ENCODE measurements around the gene TPCN2.

Gene TPCN2

DNA sequence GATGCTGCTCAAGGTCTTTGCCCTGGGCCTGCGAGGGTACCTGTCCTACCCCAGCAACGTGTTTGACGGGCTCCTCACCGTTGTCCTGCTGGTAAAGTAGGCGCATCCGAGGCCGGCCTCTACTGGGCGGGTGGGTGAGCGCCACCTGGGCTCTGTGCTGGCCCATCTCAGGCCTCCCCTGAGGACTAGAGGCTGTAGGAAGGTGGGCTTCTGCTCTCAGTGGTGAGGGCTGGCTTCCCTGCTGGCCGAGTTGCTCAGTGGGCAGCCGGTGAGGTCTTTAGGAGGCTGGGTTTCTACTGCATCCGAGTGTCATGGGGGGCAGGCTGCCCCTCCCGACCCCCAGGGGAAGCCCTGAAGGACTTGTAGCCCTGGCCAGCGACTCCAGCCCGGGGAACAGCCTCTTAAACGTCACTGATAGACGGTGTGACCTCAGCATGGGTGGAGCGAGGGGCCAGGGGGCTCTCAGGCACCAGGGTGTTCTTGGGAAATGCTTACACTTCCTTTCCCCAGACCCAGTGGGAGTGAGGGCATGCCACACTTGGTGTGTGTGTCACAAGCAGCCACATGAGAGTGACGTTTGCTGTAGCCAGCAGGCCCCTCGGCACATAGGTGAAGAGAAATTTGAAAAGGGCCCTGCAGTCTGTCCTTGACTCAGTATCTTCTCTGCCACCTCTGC, 30.3 kb downstream of the TPCN2 start:
- no peak for TF ChIP-seq GATA3 (IDR thresholded peaks at IDR 0.05; ENCODE audit: low read depth, low read length)
- TF ChIP-seq GATA2 (IDR thresholded peaks at IDR 0.05; ENCODE audit: low read depth, low read length): no peak

- TF ChIP-seq GATA3 (IDR thresholded peaks at IDR 0.05; ENCODE audit: low read depth, low read length) (no peak), GATA2 (IDR thresholded peaks at IDR 0.05; ENCODE audit: low read depth, low read length) (no peak)
These were observed 31.0 kb downstream of the TPCN2 start for GRCh38 chr11:69079661-69080256.

DNA sequence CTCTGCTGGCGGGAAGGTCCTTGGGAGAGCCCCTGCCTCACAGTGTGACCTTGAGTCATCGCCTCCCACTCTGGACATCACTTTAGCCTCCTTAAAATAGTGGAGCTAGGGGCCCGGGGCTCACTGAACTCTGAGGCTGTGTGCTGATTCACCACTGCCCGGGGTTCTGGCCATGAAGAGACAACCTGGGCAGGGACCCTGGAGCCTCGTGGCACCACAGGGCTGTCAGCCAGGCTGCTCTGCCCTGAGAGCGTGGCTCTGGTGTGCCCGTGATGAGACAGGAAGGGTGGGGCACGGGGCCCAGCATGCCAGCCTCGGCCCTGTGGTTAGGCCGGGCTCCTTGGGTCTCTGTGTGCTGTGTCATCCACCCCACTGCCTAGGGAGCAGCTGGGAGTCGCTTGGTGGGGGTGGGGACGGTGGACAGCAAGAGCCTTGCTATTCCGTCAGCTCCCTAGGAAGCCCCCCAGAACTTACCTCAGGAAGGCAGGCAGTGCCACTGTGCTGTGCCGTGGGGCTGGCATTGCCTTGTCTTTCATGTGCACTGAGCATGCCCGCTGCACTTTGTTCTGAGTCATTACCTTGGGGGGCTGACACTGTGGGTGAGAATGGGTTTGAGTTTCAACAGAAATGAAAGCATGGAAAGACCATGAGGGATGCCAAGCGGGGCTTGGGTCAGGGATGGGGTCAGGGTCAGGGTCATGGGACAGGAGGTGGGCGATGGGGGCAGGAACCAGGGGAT, 31.7 kb downstream of the TPCN2 start:
- TF ChIP-seq GATA3 (IDR thresholded peaks at IDR 0.05; ENCODE audit: low read depth, low read length) (no peak), GATA2 (IDR thresholded peaks at IDR 0.05; ENCODE audit: low read depth, low read length) (no peak)

DNA sequence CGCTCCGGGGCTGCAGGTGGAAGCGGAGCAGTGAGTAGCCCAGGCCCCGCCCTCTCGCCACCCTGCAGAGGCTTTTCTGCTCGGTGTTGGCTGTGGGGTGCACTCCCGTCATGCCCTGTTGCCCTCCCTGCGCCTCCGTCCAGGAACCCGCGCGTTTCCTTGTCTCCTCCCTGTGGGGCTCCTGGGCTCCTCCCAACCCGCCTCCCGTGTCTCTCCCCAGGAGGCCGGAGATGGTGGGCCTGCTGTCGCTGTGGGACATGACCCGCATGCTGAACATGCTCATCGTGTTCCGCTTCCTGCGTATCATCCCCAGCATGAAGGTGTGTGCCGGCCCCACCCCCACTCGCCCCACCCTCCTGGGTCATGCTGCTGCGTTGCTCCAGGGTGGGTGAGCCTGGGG, 32.4 kb downstream of the TPCN2 start:
- TF ChIP-seq GATA2 (IDR thresholded peaks at IDR 0.05; ENCODE audit: low read depth, low read length) (no peak), GATA3 (IDR thresholded peaks at IDR 0.05; ENCODE audit: low read depth, low read length) (no peak)

DNA sequence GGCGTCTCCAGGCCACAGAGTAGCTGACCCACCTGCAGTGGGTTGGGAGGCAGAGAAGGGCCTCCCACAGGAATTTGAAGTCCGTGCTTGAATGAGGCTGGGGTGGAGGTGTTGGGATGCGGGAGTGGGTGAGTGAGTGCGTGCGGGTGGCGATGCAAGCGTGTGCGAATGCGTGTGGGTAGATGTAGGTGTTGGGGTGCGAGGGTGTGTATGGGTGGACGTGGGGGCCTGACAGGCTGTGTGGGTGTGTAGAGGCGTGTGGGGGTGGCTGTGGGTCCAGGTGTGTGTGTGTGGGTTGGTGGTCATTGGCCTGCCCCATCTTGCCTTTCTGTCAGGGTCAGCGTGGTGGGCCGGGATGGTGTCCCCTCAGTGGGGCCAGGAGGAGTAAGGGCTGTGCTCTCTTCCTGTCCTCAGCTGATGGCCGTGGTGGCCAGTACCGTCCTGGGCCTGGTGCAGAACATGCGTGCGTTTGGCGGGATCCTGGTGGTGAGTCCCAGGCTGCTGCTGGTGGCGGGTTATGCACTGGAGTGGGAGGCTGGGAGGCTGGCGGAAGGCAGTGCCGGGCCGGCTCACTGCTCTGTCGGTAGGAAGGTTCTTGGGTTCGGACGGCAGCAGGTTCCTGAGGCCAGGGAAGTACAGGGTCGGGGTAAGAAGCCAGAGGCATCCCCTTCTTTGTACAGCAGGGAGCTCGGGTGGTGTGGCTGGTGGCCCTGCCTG, 35.0 kb downstream of the TPCN2 start:
- TF ChIP-seq GATA2 (IDR thresholded peaks at IDR 0.05; ENCODE audit: low read depth, low read length) (no peak), GATA3 (IDR thresholded peaks at IDR 0.05; ENCODE audit: low read depth, low read length) (no peak)

- TF ChIP-seq GATA3 (IDR thresholded peaks at IDR 0.05; ENCODE audit: low read depth, low read length): no peak
- no peak for TF ChIP-seq GATA2 (IDR thresholded peaks at IDR 0.05; ENCODE audit: low read depth, low read length)
These were observed 35.6 kb downstream of the TPCN2 start for GRCh38 chr11:69084371-69084770.

DNA sequence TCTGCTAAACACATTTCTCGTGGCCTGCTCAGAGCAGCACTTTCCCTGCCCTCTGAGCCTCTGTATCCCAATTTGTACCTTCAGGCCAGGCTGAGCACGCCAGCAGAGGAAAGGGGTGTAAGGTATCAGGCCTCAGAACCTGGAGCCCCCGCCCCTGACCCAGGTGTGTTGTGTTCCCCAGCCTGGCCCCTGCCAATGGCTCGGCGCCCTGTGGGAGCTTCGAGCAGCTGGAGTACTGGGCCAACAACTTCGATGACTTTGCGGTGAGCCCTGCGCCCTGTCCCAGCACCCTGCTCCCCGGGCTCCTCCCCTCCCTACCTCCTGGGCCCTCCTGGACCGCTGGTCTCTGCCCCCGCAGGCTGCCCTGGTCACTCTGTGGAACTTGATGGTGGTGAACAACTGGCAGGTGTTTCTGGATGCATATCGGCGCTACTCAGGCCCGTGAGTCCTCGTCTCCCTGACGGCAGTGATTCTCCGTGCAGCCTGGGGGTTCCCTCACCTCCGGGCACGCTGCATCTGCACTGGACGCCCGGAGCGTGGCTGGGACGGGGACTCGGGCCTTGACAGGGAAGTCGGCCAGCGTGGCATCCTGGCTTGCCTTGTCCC, 36.9 kb downstream of the TPCN2 start:
- no peak for TF ChIP-seq GATA3 (IDR thresholded peaks at IDR 0.05; ENCODE audit: low read depth, low read length)
- TF ChIP-seq GATA2 (IDR thresholded peaks at IDR 0.05; ENCODE audit: low read depth, low read length): no peak

DNA sequence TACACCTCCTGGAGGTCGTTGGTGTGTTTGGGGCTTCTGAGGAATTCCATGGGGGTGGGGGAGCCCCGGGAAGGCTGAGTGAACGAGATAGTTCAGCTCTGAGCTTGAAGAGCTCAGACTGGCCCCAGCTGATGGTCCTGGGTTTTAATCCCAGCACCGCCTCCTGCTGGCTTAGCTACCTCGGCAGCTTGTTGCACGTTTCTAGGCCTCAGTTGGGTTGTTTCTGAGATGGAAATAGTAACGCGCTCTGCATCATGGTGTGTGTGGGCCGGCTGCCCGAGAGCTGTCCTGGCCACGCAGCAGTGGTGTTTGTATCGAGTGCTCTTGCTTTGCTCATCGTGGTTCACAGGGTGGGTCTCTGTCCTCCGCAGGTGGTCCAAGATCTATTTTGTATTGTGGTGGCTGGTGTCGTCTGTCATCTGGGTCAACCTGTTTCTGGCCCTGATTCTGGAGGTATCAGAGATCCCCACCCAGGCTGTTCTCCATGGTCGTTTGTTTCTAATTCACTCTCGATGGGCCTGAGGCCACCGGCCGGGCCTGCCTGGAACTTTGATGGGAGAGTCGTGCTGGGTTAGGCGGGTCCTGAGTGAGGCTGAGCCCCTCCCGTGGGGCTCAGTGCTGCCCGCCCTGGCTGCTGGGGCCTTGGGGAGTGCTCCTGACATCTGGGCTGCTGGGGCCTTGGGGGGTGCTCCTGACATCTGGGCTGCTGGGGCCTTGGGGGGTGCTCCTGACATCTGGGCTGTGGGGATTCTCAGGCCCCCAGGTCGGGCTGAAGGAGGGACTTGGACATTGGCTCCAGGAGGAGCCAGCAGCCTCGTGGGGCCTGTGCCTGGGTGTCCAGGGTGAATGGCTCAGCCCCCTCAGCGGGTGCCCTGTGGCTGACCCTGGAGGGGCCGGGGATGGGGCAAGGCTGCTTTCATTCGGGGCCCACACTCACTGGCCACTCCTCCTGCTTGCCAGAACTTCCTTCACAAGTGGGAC, 37.7 kb downstream of the TPCN2 start:
- TF ChIP-seq GATA3 (IDR thresholded peaks at IDR 0.05; ENCODE audit: low read depth, low read length) (no peak), GATA2 (IDR thresholded peaks at IDR 0.05; ENCODE audit: low read depth, low read length) (no peak)

- no peak for TF ChIP-seq GATA3 (IDR thresholded peaks at IDR 0.05; ENCODE audit: low read depth, low read length)
- TF ChIP-seq GATA2 (IDR thresholded peaks at IDR 0.05; ENCODE audit: low read depth, low read length): no peak
These were observed 38.4 kb downstream of the TPCN2 start for GRCh38 chr11:69087133-69087524.

DNA sequence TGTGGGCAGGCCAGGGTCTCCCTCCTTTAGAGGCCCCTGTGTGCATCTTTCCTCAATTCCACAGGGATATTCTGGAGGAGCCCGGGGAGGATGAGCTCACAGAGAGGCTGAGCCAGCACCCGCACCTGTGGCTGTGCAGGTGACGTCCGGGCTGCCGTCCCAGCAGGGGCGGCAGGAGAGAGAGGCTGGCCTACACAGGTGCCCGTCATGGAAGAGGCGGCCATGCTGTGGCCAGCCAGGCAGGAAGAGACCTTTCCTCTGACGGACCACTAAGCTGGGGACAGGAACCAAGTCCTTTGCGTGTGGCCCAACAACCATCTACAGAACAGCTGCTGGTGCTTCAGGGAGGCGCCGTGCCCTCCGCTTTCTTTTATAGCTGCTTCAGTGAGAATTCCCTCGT, 39.1 kb downstream of the TPCN2 start:
- no peak for TF ChIP-seq GATA2 (IDR thresholded peaks at IDR 0.05; ENCODE audit: low read depth, low read length)
- TF ChIP-seq GATA3 (IDR thresholded peaks at IDR 0.05; ENCODE audit: low read depth, low read length): no peak

- TF ChIP-seq GATA2 (IDR thresholded peaks at IDR 0.05; ENCODE audit: low read depth, low read length) (no peak), GATA3 (IDR thresholded peaks at IDR 0.05; ENCODE audit: low read depth, low read length) (no peak)
These were observed 40.0 kb downstream of the TPCN2 start for GRCh38 chr11:69088676-69089146.

DNA sequence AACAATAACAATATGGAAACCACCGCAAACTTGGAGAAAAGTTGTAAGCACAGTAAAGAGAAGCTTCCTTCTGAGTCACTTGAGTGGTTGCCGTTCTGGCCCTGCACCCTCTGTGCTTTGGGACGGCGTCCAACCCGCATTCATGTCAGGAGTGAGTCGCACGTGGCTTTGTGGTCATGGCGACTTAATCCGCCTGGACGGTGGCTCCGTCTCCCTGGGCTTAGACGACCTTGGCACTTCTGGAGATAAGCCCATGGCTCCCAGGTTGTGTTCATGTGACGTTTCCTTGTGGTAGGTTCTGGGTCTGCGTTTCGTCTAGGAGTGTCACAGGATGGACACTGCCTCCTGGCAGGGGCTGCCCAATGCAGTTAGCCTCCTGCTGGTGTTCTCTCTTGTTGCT, 40.5 kb downstream of the TPCN2 start:
- TF ChIP-seq GATA3 (IDR thresholded peaks at IDR 0.05; ENCODE audit: low read depth, low read length): no peak
- no peak for TF ChIP-seq GATA2 (IDR thresholded peaks at IDR 0.05; ENCODE audit: low read depth, low read length)

Data from SH-SY5Y (cell line).